ENCODE results near the gene ATP2B2.

DNA sequence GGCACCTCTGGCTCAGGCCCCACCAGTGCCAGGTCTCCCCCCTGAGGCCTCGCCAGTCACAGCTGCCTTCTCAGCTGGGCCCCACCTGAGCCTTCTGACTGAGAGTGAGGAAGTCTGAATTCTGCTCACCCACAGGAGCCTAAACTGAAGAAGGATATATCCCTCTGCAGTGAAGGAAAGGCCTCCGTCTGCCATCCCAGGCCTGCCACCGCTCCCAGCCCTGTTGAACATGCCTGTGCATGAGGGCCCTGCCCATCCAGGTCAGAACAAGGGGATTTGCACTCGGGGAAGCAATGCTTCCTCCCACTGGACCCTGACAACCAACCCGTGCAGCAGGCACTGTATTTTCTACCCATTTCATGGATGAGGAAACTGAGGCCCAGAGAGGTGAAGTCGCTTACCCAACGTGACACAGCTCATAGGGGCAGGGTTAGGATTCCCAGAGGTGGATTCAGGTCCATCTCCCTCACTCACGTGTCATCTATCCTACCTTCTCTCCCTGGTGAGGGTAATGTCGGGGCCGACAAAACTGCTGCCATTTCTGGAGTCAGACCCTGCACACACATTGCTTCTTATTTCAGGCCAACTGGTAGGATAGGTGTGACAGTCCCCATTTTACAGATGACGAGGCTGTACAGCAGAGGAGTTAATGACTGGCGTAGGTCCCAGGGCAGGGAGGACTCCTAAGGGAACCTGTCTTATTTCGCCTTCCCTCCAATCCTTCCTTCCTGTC is 22.6 kb downstream of the ATP2B2 start:
- no peak for TF ChIP-seq POLR2A (IDR thresholded peaks at IDR 0.05; ENCODE audit: low read length)
- TF ChIP-seq GATA1 (IDR thresholded peaks at IDR 0.05; ENCODE audit: low read depth, low read length): no peak

Measured in erythroblast (primary cell).